Keratinocyte (primary cell): Measurements from ENCODE around the gene TTC13. TPM values are rescaled to one million over a fixed set of nuclear protein-coding genes. Genes with fewer than 3 reads are reported as not detected.

Experiments used
- DNase-seq: peaks from one replicate; pipeline ENCODE4 v3.0.0-alpha.2; 2011; ENCODE audit warnings: low read depth, missing footprints, low spot score
- FAIRE-seq: peaks from 2 replicates; lab custom pipeline; 2011; peaks lifted over from hg19 to GRCh38; lab: Jason Lieb, UNC
- H2AFZ ChIP-seq: 2 replicates; pipeline ENCODE4 v1.6.0; 2012; ENCODE audit warnings: low read length, control low read depth, inconsistent platforms; ENCODE audit not compliant: control insufficient read depth
- H3K27ac ChIP-seq: 2 replicates; pipeline ENCODE4 v1.5.1; 2011; ENCODE audit warnings: low read length; ENCODE audit not compliant: control insufficient read depth, insufficient read depth
- H3K27me3 ChIP-seq: 3 replicates; pipeline ENCODE4 v1.6.0; 2011; ENCODE audit warnings: low read length; ENCODE audit not compliant: control insufficient read depth, insufficient read depth; ENCODE audit errors: extremely low read depth
- H3K36me3 ChIP-seq, 2 experiments: 2 replicates in 1 of 2; 3 replicates in 1 of 2; pipeline ENCODE4 v1.5.1; 2011; ENCODE audit warnings: low read length in 2 of 2, mild to moderate bottlenecking in 1 of 2; ENCODE audit not compliant: control insufficient read depth in 2 of 2, insufficient read depth in 2 of 2; ENCODE audit errors: extremely low read depth in 1 of 2
- H3K4me1 ChIP-seq: 3 replicates; pipeline ENCODE4 v1.5.1; 2011; ENCODE audit warnings: low read length; ENCODE audit not compliant: control insufficient read depth, insufficient read depth; ENCODE audit errors: extremely low read depth
- H3K4me2 ChIP-seq: 3 replicates; pipeline ENCODE4 v1.6.0; 2011; ENCODE audit warnings: low read depth, low read length; ENCODE audit not compliant: control insufficient read depth, insufficient read depth; ENCODE audit errors: extremely low read depth
- H3K4me3 ChIP-seq, 3 experiments: fragments of 200-600 bp in 1 of 3; sonication (generic) in 1 of 3; 2 replicates in 2 of 3; 3 replicates in 1 of 3; pipeline ENCODE4 v1.5.1; 2011 to 2016; ENCODE audit warnings: low read length in 3 of 3, mild to moderate bottlenecking in 3 of 3, control low read depth in 2 of 3, inconsistent platforms in 1 of 3, low read depth in 1 of 3, mixed read lengths in 1 of 3, mixed run types in 1 of 3, moderate library complexity in 1 of 3; ENCODE audit not compliant: control insufficient read depth in 2 of 3, insufficient read depth in 2 of 3; ENCODE audit errors: extremely low read depth in 1 of 3
- H3K79me2 ChIP-seq: 2 replicates; pipeline ENCODE4 v1.6.0; 2012; ENCODE audit warnings: low read length; ENCODE audit not compliant: control insufficient read depth, insufficient read depth
- H3K9ac ChIP-seq: 3 replicates; pipeline ENCODE4 v1.6.0; 2011; ENCODE audit warnings: low read length; ENCODE audit not compliant: control insufficient read depth, insufficient read depth; ENCODE audit errors: extremely low read depth
- H3K9me1 ChIP-seq: 3 replicates; pipeline ENCODE4 v1.6.0; 2011; ENCODE audit warnings: low read length; ENCODE audit not compliant: control insufficient read depth, insufficient read depth; ENCODE audit errors: extremely low read depth
- H3K9me3 ChIP-seq: 2 replicates; pipeline ENCODE4 v1.5.1; 2012; ENCODE audit warnings: low read depth, low read length; ENCODE audit not compliant: control insufficient read depth
- H4K20me1 ChIP-seq: 3 replicates; pipeline ENCODE4 v1.6.0; 2011; ENCODE audit warnings: low read length; ENCODE audit not compliant: control insufficient read depth, insufficient read depth; ENCODE audit errors: extremely low read depth
- EZH2 ChIP-seq: IDR thresholded peaks from one replicate; pipeline ENCODE4 v1.6.1; 2012; ENCODE audit warnings: inconsistent platforms, mild to moderate bottlenecking, low read length, moderate library complexity
- dilution Hi-C: fragments of 300-500 bp; cut with MboI; formaldehyde crosslinking; loops from one replicate; pipeline ENCODE4 v1.7.0; 2020; ENCODE audit warnings: low sequenced_read_pairs; ENCODE audit not compliant: extremely low pct_ligation_motif_present
- polyA plus RNA-seq, 5 experiments: library from polyadenylated mRNA; depleted of rRNA in 3 of 5; stranded (reverse) in 3 of 5; stranded (forward) in 1 of 5; unstranded in 1 of 5; fragments of >200 nt; gene quantifications; 1 replicate in 1 of 5; 2 replicates in 3 of 5; 3 replicates in 1 of 5; pipeline versions ENCODE4 v1.2.1 to v1.2.3, GENCODE V29; 2011 to 2012; ENCODE audit warnings: missing spikeins in 2 of 5, low read depth in 1 of 5, low replicate concordance in 1 of 5
- TF ChIP-seq, protein P1 (sequence below), 3 experiments: IDR thresholded peaks in 1 of 3; conservative IDR thresholded peaks in 1 of 3; optimal IDR thresholded peaks in 1 of 3; 2 replicates in 2 of 3; 3 replicates in 1 of 3; pipeline versions ENCODE3 to v1.5.1; 2011; ENCODE audit warnings: low read length in 3 of 3, mild to moderate bottlenecking in 3 of 3, moderate library complexity in 2 of 3, control low read depth in 1 of 3, inconsistent platforms in 1 of 3; ENCODE audit not compliant: insufficient read depth in 2 of 3; ENCODE audit errors: extremely low read depth in 1 of 3

Gene TTC13
- polyA plus RNA-seq, 1 donor (not counting 4 experiments of a cell fraction or from before 2014, with no cell fraction given), result 8.3 TPM

DNA sequence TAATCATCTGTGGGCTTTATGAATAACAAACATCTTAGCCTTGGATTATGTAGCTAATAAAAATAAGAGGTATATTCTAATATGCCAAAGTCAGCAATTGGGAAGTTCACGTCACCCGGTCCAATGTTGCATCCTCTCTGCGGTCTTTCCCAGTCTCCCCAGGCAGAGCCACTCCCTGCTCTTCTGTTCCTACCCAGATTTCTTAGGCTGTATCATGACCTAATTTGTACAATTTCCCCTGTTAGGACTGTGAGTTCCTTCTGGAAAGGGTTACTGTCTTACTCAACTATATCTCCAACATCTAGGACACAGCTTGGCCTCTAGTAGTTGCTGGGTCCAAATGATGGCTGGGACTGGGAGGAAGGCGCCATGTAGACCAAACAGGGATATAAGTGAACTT, 80.5 kb downstream of the TTC13 start:
- Histone ChIP-seq H4K20me1 (no peaks in the 10 kb centered on the region), H3K36me3 (no peaks in the 10 kb centered on the region), H2AFZ (no peak overlapping the region), H3K79me2 (no peaks in the 10 kb centered on the region), H3K4me1 (no peaks in the 10 kb centered on the region), H3K4me2 (no peak overlapping the region), H3K27me3 (no peaks in the 10 kb centered on the region), H3K9me3 (no peaks in the 10 kb centered on the region), H3K27ac (no peak overlapping the region), H3K4me3 (no peak overlapping the region), H3K9me1 (no peaks in the 10 kb centered on the region), H3K9ac (no peak overlapping the region)
- no peak for FAIRE-seq
- dilution Hi-C loops, result no loop called here
- DNase-seq, result no peak
- TF ChIP-seq, protein P1, sequence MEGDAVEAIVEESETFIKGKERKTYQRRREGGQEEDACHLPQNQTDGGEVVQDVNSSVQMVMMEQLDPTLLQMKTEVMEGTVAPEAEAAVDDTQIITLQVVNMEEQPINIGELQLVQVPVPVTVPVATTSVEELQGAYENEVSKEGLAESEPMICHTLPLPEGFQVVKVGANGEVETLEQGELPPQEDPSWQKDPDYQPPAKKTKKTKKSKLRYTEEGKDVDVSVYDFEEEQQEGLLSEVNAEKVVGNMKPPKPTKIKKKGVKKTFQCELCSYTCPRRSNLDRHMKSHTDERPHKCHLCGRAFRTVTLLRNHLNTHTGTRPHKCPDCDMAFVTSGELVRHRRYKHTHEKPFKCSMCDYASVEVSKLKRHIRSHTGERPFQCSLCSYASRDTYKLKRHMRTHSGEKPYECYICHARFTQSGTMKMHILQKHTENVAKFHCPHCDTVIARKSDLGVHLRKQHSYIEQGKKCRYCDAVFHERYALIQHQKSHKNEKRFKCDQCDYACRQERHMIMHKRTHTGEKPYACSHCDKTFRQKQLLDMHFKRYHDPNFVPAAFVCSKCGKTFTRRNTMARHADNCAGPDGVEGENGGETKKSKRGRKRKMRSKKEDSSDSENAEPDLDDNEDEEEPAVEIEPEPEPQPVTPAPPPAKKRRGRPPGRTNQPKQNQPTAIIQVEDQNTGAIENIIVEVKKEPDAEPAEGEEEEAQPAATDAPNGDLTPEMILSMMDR (optimal IDR thresholded peaks at IDR 0.05 in 1 of 3, IDR thresholded peaks at IDR 0.05 in 1 of 3, conservative IDR thresholded peaks at IDR 0.05 in 1 of 3; ENCODE audit: extremely low read depth in 1 of 3, insufficient read depth in 2 of 3, low read length in 3 of 3), result no peak
- no peak for TF ChIP-seq EZH2

DNA sequence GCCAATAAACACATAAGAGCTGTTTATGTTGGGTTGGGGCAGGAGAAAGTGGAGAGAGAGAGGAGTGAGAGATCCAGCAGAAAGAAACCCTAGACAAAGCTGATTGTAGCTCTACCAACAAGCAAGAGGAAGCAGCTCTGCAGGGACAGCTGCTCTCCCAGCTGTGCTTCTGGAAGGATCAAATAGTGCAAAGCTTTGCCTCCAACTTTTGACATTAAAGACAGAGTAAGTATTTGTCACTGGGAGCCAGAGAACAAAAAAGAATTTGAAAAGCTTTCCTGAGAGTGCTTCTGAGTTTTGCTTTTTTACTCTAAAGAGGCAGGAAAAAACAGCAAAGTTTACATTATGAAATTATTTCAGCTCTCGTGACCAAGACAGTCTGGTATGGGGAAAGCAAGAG, 81.9 kb downstream of the TTC13 start:
- Histone ChIP-seq H3K9me1 (no peaks in the 10 kb centered on the region), H4K20me1 (no peaks in the 10 kb centered on the region), H3K4me3 (no peak overlapping the region), H3K9ac (no peak overlapping the region), H3K27ac (no peak overlapping the region), H3K4me2 (no peak overlapping the region), H3K79me2 (no peaks in the 10 kb centered on the region), H3K36me3 (no peaks in the 10 kb centered on the region), H3K9me3 (no peaks in the 10 kb centered on the region), H3K4me1 (no peaks in the 10 kb centered on the region), H3K27me3 (no peaks in the 10 kb centered on the region), H2AFZ (no peak overlapping the region)
- dilution Hi-C loops, result no loop called here
- DNase-seq (no peak), FAIRE-seq (no peak)
- no peak for TF ChIP-seq EZH2
- TF ChIP-seq, protein P1 (optimal IDR thresholded peaks at IDR 0.05 in 1 of 3, IDR thresholded peaks at IDR 0.05 in 1 of 3, conservative IDR thresholded peaks at IDR 0.05 in 1 of 3; ENCODE audit: extremely low read depth in 1 of 3, insufficient read depth in 2 of 3, low read length in 3 of 3), result no peak
